DOHH2 (cell line): Measurements from ENCODE around the gene GMPR2.

Experiments
- CTCF ChIP-seq: fragments of 200-600 bp; sonication (generic); IDR thresholded peaks from one replicate; pipeline ENCODE4 v1.5.1; 2014; ENCODE audit warnings: antibody characterized with exemption, mild to moderate bottlenecking, low read depth, low read length; ENCODE audit not compliant: poor library complexity, severe bottlenecking
- EZH2phosphoT487 ChIP-seq: fragments of 200-600 bp; sonication (generic); IDR thresholded peaks from 2 replicates; pipeline ENCODE4 v1.6.1; 2017; ENCODE audit warnings: borderline replicate concordance, mild to moderate bottlenecking, antibody characterized with exemption, low read length, moderate library complexity, mixed read lengths

GRCh38 chr14:24253936-24254335 lies 21.2 kb downstream of the GMPR2 start:
- TF ChIP-seq CTCF, result no peak
- TF ChIP-seq EZH2phosphoT487, result no peak
